Left ventricle myocardium inferior (tissue), 1 donor: ENCODE data around the gene CCR2. TPM values are rescaled to one million over a fixed set of nuclear protein-coding genes. Genes with fewer than 3 reads are reported as not detected.

Source experiments
- DNase-seq: peaks from one replicate; pipeline ENCODE4 v3.0.0-alpha.2; 2020
- H3K27ac ChIP-seq: fragments of 200-600 bp; replicated peaks from 2 replicates; pipeline ENCODE4 v1.8.0; 2021
- H3K27me3 ChIP-seq: fragments of 200-600 bp; 2 replicates; pipeline ENCODE4 v1.8.0; 2021; ENCODE audit warnings: low read depth
- H3K36me3 ChIP-seq: fragments of 200-600 bp; 2 replicates; pipeline ENCODE4 v1.8.0; 2021
- H3K4me1 ChIP-seq: fragments of 200-600 bp; 2 replicates; pipeline ENCODE4 v1.8.0; 2021
- H3K4me3 ChIP-seq: fragments of 200-600 bp; 2 replicates; pipeline ENCODE4 v1.8.0; 2021; ENCODE audit warnings: mild to moderate bottlenecking, moderate library complexity
- H3K9me3 ChIP-seq: fragments of 200-600 bp; replicated peaks from 2 replicates; pipeline ENCODE4 v1.8.0; 2021
- CTCF ChIP-seq: fragments of 200-600 bp; IDR thresholded peaks from 2 replicates; pipeline ENCODE4 v1.8.0; 2021; ENCODE audit warnings: antibody characterized with exemption, mild to moderate bottlenecking, borderline replicate concordance
- intact Hi-C: fragments of 100-400 bp; cut with micrococcal nuclease; formaldehyde crosslinking; loops from one replicate; pipeline ENCODE4 v1.11.0; 2022
- total RNA-seq: library from RNA; stranded (reverse); fragmentation: NEBNext Ultra II Directional; extraction: Animal tissue kit (Norgen Biotek cat#: 25700); gene quantifications from one replicate; pipeline ENCODE4 v1.2.1, GENCODE V29; 2021
- donor health status: DM: no; HTN: yes; CAD: no; lungs with severe emphysema.

The CCR2 gene
- total RNA-seq, 1 donor from 2014 or later, result 0.63 TPM

GRCh38 chr3:46354478-46354877, 567 bp downstream of the CCR2 start:
- Histone ChIP-seq H3K4me3 (no peak overlapping the region), H3K27ac (no peak overlapping the region), H3K27me3 (peaks cover 78% of the 10 kb centered on the region), H3K36me3 (no peaks in the 10 kb centered on the region), H3K9me3 (no peaks in the 10 kb centered on the region), H3K4me1 (no peaks in the 10 kb centered on the region)
- DNase-seq, result no peak
- intact Hi-C loops, result no loop called here
- TF ChIP-seq CTCF, result no peak

DNA sequence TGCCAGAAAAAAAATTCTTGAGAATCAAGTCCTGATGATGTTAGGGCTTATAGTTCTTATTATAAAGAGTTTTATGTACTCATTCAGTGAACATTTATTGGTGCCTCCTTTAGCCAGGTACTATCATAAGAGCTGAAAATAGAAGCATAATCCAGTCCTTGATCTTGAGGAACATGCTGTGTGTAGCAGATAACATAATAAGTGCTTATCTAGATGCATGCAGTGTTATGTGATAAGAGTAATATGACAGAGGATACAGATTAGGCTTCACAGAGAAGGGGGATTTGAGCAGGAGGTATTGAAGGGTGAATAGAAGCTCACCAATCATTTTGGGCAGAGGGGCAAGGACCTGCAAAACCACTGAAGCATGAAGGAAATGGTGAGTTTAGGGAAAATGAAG, 1.1 kb downstream of the CCR2 start:
- Histone ChIP-seq H3K4me3 (no peak overlapping the region), H3K27me3 (peaks cover 78% of the 10 kb centered on the region), H3K9me3 (no peaks in the 10 kb centered on the region), H3K4me1 (no peaks in the 10 kb centered on the region), H3K27ac (no peak overlapping the region), H3K36me3 (no peaks in the 10 kb centered on the region)
- intact Hi-C loops, result no loop called here
- DNase-seq, result no peak
- no peak for TF ChIP-seq CTCF

DNA sequence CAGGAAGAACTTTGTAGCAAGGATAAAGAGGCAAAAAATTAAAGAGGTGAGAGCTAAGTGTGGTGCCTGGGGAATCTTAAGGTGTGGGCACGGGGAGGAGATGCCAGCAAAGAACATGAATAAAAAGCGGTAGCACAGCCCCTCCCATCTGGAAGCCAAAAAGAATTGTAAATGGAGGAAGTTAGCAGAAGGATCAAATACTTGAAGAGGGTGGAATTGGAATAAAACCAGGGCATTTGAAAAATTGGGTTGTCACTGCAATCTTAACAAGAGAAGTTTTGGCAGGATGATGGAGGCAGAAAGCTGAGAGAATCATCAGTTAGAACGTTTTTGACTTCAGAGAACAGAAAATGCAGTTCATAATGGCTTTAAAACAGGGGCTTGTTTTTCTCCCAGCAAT, 2.4 kb downstream of the CCR2 start:
- no peak for TF ChIP-seq CTCF
- Histone ChIP-seq H3K4me1 (no peaks in the 10 kb centered on the region), H3K36me3 (no peaks in the 10 kb centered on the region), H3K9me3 (no peaks in the 10 kb centered on the region), H3K27ac (no peak overlapping the region), H3K27me3 (peaks cover 65% of the 10 kb centered on the region), H3K4me3 (no peak overlapping the region)
- DNase-seq, result no peak
- intact Hi-C loops, result no loop called here

DNA sequence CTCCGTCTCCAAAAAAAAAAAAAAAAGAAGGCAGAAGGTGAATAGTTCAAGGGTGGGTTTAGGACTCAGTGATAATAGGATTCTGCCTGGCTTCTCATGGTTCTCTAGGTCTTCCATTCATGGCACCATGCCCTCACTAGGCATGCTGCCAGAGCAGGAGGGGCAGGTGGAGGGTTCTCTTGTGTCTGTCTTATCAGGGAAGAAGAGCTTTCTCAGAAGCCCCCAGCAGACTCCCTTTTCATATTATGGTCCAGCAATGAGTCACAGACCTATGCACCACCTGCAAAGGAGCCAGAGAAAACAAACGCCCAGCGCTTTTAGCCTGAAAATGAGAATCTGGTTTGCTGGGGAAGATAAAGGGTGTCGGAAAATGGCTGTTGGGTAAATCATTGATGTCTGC, 3.0 kb downstream of the CCR2 start:
- H3K4me3 ChIP-seq, result no peak overlapping the region
- no peak overlapping the region for H3K27ac ChIP-seq

DNA sequence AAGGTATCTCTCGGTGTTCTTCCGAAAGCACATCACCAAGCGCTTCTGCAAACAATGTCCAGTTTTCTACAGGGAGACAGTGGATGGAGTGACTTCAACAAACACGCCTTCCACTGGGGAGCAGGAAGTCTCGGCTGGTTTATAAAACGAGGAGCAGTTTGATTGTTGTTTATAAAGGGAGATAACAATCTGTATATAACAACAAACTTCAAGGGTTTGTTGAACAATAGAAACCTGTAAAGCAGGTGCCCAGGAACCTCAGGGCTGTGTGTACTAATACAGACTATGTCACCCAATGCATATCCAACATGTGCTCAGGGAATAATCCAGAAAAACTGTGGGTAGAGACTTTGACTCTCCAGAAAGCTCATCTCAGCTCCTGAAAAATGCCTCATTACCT, 4.6 kb downstream of the CCR2 start:
- DNase-seq, result no peak
- Histone ChIP-seq H3K4me3 (no peak overlapping the region), H3K36me3 (no peaks in the 10 kb centered on the region), H3K27ac (no peak overlapping the region), H3K4me1 (no peaks in the 10 kb centered on the region), H3K27me3 (peaks cover 48% of the 10 kb centered on the region), H3K9me3 (no peaks in the 10 kb centered on the region)
- no peak for TF ChIP-seq CTCF
- intact Hi-C loops, result no loop called here

More for the DNA sequence above, 3.0 kb downstream of the CCR2 start:
- no peaks in the 10 kb centered on the region for H3K4me1 ChIP-seq
- no peaks in the 10 kb centered on the region for H3K36me3 ChIP-seq
- no peak for TF ChIP-seq CTCF
- no peaks in the 10 kb centered on the region for H3K9me3 ChIP-seq
- intact Hi-C loops, result no loop called here
- peaks cover 63% of the 10 kb centered on the region for H3K27me3 ChIP-seq
- DNase-seq, result no peak
